Aorta (tissue), 5 donors: ENCODE data around the gene C16orf74. TPM values are rescaled to one million over a fixed set of nuclear protein-coding genes. Genes with fewer than 3 reads are reported as not detected.

Experiments used
- ATAC-seq: fragments of 200-7000 bp; cut with Tn5 transposase; one replicate; pipeline ENCODE4 v1.9.1; 2022; ENCODE audit warnings: moderate library complexity; ENCODE audit not compliant: low FRiP score
- DNase-seq, 2 donors: peaks; one replicate each; pipeline ENCODE4 v3.0.0-alpha.2; 2020
- H3K27ac ChIP-seq, 2 donors: one replicate each; pipeline ENCODE4 v1.5.1; 2013; ENCODE audit warnings: low read length in 2 of 2, mild to moderate bottlenecking in 2 of 2, moderate library complexity in 2 of 2, control low read depth in 1 of 2, inconsistent platforms in 1 of 2, low read depth in 1 of 2
- H3K27me3 ChIP-seq, 2 donors: one replicate each; pipeline ENCODE4 v1.6.1; 2013; ENCODE audit warnings: control low read depth in 1 of 2, low read length in 1 of 2, mild to moderate bottlenecking in 1 of 2, moderate library complexity in 1 of 2; ENCODE audit not compliant: insufficient read depth in 2 of 2, control insufficient read depth in 1 of 2
- H3K36me3 ChIP-seq, 2 donors: one replicate each; pipeline ENCODE4 v1.6.1; 2013; ENCODE audit warnings: control low read depth in 1 of 2, low read length in 1 of 2, mild to moderate bottlenecking in 1 of 2; ENCODE audit not compliant: insufficient read depth in 2 of 2, control insufficient read depth in 1 of 2
- H3K4me1 ChIP-seq, 2 donors: one replicate each; pipeline ENCODE4 v1.6.1; 2013; ENCODE audit warnings: low read length in 2 of 2, control low read depth in 1 of 2, mild to moderate bottlenecking in 1 of 2, moderate library complexity in 1 of 2; ENCODE audit not compliant: insufficient read depth in 2 of 2, control insufficient read depth in 1 of 2
- H3K4me3 ChIP-seq, 2 donors: one replicate each; pipeline ENCODE4 v1.5.1; 2013; ENCODE audit warnings: low read length in 2 of 2, control low read depth in 1 of 2, mild to moderate bottlenecking in 1 of 2
- H3K9me3 ChIP-seq: one replicate; pipeline ENCODE4 v1.6.1; 2013; ENCODE audit warnings: mild to moderate bottlenecking, low read length; ENCODE audit not compliant: control insufficient read depth
- WGBS, 2 donors: extraction: QIAGEN DNeasy Blood & Tissue Kit; methylation state at CpG; one replicate each; pipeline ENCODE4 v1.1.7; 2013; 5-methylcytosine and 5-hydroxymethylcytosine counted together
- intact Hi-C, 2 donors: fragments of 100-400 bp; cut with DNase I; formaldehyde crosslinking; loops; one replicate each; pipeline versions ENCODE4 v1.14.2 to v1.15.0; 2022
- polyA plus RNA-seq, 2 donors: library from polyadenylated mRNA; stranded (reverse); fragments of 200-250 nt; gene quantifications; one replicate each; pipeline ENCODE4 v1.2.3, GENCODE V29; 2013
- total RNA-seq, 2 donors: library from RNA; stranded (reverse); fragmentation: NEBNext Ultra II Directional; extraction: Animal tissue kit (Norgen Biotek cat#: 25700); gene quantifications; one replicate each; pipeline ENCODE4 v1.2.1, GENCODE V29; 2021
- donor health status: healthy with polysubstance abuse.
- donor health status: Bipolar disorder and iron deficiency.
- donor health status: DM: no; HTN: no; CAD: no.
- donor health status: DM: no; HTN: no; CAD: no.
- donor health status: DM: yes; HTN: yes; CAD: no.

C16orf74 gene
- total and polyA plus RNA-seq, 4 donors: 0.87 TPM; not detected in 3

- Histone ChIP-seq H3K27me3 (no peaks in the 10 kb centered on the region), H3K36me3 (peaks cover 0 to 2% of the 10 kb centered on the region in 2 donors), H3K27ac (no peak overlapping the region), H3K4me1 (no peaks in the 10 kb centered on the region), H3K4me3 (no peak overlapping the region), H3K9me3 (no peaks in the 10 kb centered on the region)
- WGBS, 2 donors: 43 to 52% methylated on average over 19 of the region's 19 CpGs
- intact Hi-C loops: no loop called here
- ATAC-seq: peak; percentile 68
- peak; percentile 70 to 81 for DNase-seq
Observed at GRCh38 chr16:85673529-85674417, 77.1 kb downstream of the C16orf74 start.

- no peak for ATAC-seq
- intact Hi-C loops: no loop called here
- Histone ChIP-seq H3K27me3 (no peaks in the 10 kb centered on the region), H3K4me1 (no peaks in the 10 kb centered on the region), H3K9me3 (no peaks in the 10 kb centered on the region), H3K36me3 (peaks cover 0 to 8% of the 10 kb centered on the region in 2 donors), H3K27ac (no peak overlapping the region), H3K4me3 (no peak overlapping the region)
- DNase-seq: peak; percentile 8 to 59
- WGBS, 2 donors: 98% methylated on average over 14 of the region's 14 CpGs
Observed at GRCh38 chr16:85670840-85671239, 80.1 kb downstream of the C16orf74 start.

- Histone ChIP-seq H3K4me1 (no peaks in the 10 kb centered on the region), H3K27ac (no peak overlapping the region), H3K36me3 (peaks cover 0 to 16% of the 10 kb centered on the region in 2 donors), H3K9me3 (no peaks in the 10 kb centered on the region), H3K4me3 (no peak overlapping the region), H3K27me3 (no peaks in the 10 kb centered on the region)
- intact Hi-C loops: no loop called here
- WGBS, 2 donors: 95 to 97% methylated on average over 10 of the region's 10 CpGs
- peak; percentile 26 to 53 for DNase-seq
- no peak for ATAC-seq
Observed at GRCh38 chr16:85668676-85669424, 82.0 kb downstream of the C16orf74 start.

- Histone ChIP-seq H3K27ac (no peak overlapping the region), H3K4me3 (no peak overlapping the region), H3K27me3 (no peaks in the 10 kb centered on the region), H3K9me3 (no peaks in the 10 kb centered on the region), H3K36me3 (peaks cover 0 to 23% of the 10 kb centered on the region in 2 donors), H3K4me1 (no peaks in the 10 kb centered on the region)
- WGBS, 2 donors: 90 to 92% methylated on average over 16 of the region's 16 CpGs
- intact Hi-C loops: no loop called here
- ATAC-seq: no peak
- DNase-seq: peak; percentile 32 to 55
Observed at GRCh38 chr16:85667841-85668413, 83.0 kb downstream of the C16orf74 start.

- 96% methylated on average over 9 of the region's 9 CpGs for WGBS, 2 donors
- Histone ChIP-seq H3K27me3 (no peaks in the 10 kb centered on the region), H3K4me1 (no peaks in the 10 kb centered on the region), H3K4me3 (no peak overlapping the region), H3K27ac (no peak overlapping the region), H3K36me3 (peaks cover 0 to 24% of the 10 kb centered on the region in 2 donors), H3K9me3 (no peaks in the 10 kb centered on the region)
- ATAC-seq (no peak), DNase-seq (peak in 1 of 2 donors; percentile 19)
- intact Hi-C loops: no loop called here
Observed at GRCh38 chr16:85667261-85667660, 83.6 kb downstream of the C16orf74 start.

- DNase-seq (peak in 1 of 2 donors; percentile 38), ATAC-seq (no peak)
- no peak overlapping the region for H3K4me3 ChIP-seq
- H3K27me3 ChIP-seq: no peaks in the 10 kb centered on the region
- H3K4me1 ChIP-seq: no peaks in the 10 kb centered on the region
- WGBS, 2 donors: 83 to 88% methylated on average over 13 of the region's 13 CpGs
- H3K36me3 ChIP-seq: peaks cover 0 to 26% of the 10 kb centered on the region in 2 donors
- H3K9me3 ChIP-seq: no peaks in the 10 kb centered on the region
- no peak overlapping the region for H3K27ac ChIP-seq
- intact Hi-C loops: no loop called here
Observed at GRCh38 chr16:85665929-85666328, 85.0 kb downstream of the C16orf74 start.

- WGBS, 2 donors: 94 to 96% methylated on average over 12 of the region's 12 CpGs
- Histone ChIP-seq H3K9me3 (no peaks in the 10 kb centered on the region), H3K4me3 (no peak overlapping the region), H3K27ac (no peak overlapping the region), H3K36me3 (peaks cover 0 to 27% of the 10 kb centered on the region in 2 donors), H3K27me3 (no peaks in the 10 kb centered on the region), H3K4me1 (no peaks in the 10 kb centered on the region)
- intact Hi-C loops: no loop called here
- DNase-seq (no peak), ATAC-seq (no peak)
Observed at GRCh38 chr16:85665373-85665740, 85.5 kb downstream of the C16orf74 start.

GRCh38 chr16:85664580-85665372, 86.1 kb downstream of the C16orf74 start:
- no peaks in the 10 kb centered on the region for H3K27me3 ChIP-seq
- WGBS, 2 donors: 96 to 97% methylated on average over 27 of the region's 27 CpGs
- ATAC-seq: no peak
- H3K9me3 ChIP-seq: no peaks in the 10 kb centered on the region
- H3K27ac ChIP-seq: no peak overlapping the region
- peaks cover 0 to 27% of the 10 kb centered on the region in 2 donors for H3K36me3 ChIP-seq
- H3K4me1 ChIP-seq: no peaks in the 10 kb centered on the region
- DNase-seq: peak in 1 of 2 donors; percentile 34
- intact Hi-C loops: no loop called here
- no peak overlapping the region for H3K4me3 ChIP-seq
